ENCODE data around the gene IGDCC3.

IGDCC3 gene

DNA sequence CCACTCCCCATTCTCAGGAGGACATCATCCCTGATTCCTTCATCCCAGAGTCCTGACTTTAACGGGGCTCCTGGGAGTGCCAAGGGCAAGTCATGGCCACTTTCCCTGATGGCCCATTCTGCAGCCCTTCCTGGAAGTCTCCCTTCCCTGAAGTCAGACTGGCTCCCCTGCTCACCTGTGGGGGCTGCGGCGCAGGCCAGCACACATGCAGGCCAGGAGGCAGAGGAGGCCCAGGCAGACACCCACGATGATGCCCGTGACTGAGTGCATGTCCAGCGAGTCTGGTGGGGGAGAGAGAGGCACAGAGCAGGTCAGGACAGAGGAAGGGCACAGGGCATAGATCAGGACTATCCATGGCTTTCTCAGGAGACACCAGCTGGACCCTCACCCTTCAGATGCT is 8.6 kb upstream of the IGDCC3 start:
- DNase-seq: no peak

DNA sequence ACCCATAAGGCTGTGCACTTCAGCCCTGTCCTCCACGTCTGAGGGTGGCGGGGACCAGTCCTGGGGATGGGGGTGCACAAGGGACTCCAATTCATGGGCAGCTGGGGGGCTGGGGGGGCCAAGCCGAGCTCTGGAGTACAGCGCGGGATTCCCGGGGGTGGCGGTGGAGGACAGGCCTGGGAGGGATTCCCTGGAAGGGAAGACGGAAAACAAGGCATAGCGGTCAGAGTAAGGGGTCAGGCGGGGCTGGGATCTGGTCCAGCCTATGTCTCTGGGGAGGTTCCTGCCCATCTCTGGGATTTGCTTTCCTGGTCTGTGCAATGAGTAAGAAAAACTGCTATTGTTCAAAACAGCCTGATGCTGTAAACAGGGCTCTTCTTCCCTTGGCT is 8.1 kb upstream of the IGDCC3 start:
- no peak for DNase-seq

DNA sequence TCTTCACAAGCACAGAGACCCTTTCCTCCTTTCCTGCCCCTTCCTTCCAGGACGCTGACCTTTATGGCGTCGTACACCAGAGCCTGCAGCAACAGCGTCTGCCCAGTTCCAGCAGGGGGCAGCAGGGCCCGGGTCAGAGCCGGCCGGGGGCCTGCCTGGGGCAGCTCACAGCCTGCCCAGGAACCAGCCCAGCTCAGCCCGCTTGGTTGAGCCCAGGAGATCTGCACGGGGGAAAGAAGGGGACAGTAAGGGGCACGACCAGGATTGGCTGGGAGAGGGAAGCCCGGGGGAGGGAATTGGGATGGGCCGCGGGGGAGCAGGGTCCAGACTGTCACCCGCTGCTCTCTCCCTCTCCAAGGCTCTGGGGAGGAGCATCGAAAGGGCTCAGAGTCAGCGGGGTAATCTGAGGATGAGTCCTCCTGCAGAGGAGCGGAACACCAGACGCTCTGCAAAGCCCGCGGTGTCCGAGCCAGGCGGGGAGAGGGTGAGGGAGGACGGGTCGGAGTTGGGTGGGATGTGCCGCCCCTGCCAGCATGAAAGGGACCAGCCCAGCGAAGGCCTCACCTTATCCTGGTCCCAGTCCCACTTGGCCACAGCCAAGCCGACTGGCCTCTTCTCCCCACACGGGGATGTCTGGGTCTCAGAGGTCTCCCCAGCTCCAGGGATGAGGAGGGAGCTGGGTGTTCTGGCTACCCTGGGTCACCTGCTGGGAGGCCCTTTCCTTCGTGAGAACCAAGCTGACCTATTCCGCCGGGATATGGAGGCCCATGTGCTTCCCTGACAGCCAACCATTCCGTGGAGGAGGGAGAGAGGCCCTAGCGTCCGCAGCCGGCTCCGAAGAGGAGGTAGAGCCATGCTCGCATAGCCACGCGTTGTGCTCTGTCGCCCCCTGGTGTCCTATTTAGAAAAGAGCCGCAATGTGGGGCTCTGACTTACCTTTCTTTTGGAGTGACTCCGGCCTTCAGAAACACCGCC is 7.4 kb upstream of the IGDCC3 start:
- peak; percentile 94 for DNase-seq

DNA sequence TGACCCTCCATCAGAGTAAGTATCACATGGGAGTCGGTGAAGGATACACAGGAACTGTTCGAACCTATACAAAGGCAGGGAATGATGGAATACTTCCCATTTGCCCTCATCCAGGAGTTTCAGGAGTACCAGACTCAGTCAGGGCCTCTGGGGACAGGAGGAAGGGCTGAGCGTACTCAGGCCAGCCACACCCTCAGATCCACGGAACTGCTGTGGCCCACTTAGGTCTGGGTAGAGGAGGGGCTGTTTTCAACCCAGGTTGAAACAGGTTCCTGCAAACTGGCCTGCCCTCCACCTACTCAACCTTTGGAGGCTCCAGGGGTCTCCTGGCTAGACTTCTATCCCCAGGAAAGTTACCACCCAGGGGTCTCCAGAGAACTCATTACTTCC is 6.7 kb upstream of the IGDCC3 start:
- no peak for DNase-seq

DNA sequence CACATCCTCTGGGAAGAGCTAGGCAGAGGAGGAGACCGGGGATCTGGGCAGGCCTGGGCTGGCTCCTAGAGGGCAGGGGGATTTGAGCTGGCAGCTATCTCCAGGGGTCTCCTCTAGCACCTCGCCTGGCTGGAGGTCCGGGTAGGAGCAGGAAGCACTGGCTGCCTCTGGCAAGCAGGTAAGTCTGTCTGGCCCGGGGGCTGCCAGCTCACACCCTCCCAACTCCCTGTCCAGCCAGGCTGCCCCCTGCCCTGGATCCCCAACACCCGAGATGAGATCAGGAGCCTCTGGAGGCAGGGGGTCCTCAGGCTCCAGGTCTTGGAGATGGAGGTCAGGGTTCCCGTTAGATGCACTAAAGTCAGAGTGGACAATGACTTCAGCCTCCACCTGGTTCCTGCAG is 6.2 kb upstream of the IGDCC3 start:
- DNase-seq: no peak

DNA sequence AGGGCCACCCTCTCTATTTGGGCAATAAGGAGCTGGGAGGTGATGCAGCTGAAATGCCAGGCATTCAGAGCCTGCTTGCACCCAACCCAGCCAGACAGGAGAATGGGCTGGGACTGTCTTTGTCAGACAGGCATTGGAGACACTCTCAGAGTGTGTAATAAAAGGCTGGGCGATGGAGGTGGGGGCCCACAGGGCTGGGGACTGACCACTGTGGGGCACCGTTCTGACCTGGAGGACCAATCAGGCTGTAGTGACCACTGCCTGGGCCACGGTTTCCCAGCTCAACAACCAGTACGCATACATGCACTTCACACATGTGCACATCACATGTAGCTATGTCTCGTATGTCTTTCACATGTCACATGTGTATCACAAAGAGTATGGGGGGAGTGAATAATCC is 5.7 kb upstream of the IGDCC3 start:
- DNase-seq: no peak

DNA sequence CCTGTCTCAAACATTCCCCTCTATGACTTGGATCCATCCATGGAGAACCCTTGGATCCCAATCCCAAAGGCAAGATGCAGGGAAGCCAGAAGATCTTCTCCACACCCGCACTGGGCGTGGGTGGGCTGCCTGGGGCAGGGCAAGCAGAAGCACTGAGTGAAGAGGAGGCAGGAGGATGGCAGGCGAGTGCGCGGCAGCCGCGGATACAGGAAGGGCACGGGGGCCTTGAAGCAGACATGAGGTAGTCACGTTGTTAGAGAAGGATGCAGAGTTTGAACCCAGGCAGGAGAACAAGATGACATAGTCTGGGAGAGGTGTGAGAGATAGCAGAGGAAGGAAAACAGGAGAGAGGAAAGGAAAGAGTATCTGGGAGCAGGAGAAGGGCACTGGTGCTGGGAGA is 5.1 kb upstream of the IGDCC3 start:
- DNase-seq: no peak

DNA sequence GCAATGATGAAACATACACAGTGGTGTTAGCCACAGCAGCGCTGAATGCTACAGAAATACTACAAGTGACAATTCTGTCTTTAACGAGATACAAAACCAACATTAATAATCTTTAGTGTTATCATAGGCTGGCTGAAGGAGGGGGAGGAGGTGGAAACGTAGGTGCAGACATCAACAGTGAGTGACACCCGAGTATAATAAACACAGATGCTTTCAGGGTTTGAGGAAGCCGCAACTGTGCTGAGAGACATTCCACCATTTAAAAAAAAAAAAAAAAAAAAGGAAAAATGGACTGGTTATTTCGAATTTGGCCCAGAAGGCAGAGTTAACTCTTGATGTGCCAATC is 4.3 kb upstream of the IGDCC3 start:
- DNase-seq: no peak

DNA sequence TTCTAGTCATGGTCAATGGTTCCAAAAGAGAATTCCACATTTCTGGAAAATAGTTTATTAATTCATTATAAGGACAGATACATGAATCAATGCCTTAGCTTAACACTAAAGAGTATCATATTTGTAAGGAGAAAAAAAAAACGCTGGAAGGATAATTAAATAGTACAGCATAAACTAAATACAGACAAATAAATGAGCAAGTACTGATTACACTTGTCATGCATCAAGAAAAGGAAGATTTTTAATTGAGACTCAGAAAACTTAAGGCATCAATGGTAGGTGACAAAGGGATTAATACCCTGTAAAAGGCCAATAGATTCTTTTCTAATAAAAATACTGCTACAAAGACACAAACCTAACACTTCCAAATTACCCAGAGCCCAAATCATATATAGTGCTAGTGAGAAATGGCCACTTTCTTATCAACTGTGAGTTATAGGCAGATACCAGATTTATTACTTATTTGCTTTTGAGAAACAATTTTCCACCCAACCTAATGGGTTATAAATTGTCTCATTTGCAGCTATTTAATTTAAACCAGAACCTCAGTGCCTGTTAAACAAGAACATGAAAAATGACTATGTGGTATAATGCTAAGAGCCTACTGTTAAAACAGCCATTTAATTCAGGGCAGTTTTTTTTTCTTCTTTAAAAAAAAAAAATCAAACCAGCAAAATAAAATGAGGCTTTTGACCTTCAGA is 3.8 kb upstream of the IGDCC3 start:
- DNase-seq: no peak

DNA sequence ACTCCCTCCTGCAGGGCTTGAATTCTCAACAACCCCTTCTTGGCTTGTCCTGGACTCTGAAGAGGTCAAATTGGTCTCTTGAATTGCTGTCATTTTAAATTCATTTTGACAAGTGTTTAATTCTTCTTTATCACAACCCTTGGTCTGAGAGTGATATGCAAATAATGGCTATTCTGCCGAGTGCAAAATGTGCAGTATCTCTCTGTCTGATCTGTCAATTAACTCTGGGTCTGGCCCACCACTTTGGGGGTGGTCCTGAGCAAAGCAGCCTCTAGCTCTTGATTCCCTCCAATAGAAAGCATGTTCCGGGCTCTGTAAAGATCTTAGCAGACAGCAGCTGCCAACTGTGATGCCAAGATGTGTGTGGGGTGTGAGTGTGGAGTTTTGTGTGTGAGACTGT is 2.2 kb upstream of the IGDCC3 start:
- DNase-seq: no peak

DNA sequence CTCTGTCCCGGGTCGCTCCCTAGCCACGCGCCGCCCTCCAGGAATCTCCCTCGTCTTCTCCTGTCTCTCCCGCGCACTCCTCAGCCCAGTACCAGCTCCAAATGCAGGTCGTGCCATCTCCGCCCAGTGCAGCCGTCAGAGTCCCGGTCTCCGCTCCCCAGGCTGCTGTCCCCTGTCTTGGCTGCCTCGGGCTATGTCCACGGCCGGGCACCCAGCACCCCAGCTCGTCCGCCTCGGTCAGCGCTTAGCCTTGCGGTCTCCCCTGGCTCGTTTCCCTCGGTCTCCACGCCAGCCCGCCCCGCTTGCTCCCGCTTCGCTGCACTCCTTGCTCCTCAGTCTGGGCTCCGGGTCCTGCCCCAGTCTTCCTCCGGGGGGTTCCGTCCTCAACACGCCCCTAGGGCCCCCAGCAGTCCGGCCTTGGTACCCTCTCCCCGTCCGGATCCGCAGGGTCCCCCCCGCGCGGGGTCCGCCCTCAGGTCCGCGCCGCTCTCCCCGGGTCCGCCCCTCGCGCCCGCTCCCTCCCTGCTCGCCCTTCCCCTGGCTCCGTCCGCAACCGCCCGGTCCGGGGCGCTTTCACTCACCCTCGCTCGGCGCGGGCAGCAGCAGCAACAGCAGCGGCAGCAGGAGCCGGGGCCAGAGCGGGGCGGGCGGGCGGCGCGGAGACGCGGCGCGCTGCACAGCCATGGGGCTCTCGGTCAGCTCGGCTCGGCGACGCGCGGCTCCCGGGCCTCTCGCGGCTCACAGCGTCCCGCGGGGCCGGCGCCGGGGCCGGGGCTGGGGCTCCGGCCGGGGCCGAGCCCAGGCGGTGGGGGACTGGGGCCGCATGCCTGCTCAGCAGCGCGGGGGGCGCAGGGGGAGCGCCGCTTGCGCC is 462 bp downstream of the IGDCC3 start:
- DNase-seq: peak; percentile 11

DNA sequence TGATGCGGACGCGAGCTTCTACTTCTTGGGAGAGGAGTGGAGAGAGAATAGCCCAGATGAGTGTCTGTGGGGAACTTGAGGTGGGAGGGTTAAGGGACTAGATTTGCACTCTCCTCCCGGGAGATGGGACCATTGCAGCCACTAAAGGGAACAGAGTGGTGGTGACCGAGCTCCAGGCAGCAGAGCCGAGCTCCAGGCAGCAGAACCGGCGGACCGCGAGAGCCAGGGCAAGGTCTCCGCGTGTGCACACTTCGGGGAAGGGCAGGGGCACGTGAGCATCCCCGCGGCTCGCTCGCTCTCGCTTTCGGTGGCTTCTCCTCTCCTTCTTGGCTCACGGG is 1.1 kb downstream of the IGDCC3 start:
- DNase-seq: peak; percentile 15

DNA sequence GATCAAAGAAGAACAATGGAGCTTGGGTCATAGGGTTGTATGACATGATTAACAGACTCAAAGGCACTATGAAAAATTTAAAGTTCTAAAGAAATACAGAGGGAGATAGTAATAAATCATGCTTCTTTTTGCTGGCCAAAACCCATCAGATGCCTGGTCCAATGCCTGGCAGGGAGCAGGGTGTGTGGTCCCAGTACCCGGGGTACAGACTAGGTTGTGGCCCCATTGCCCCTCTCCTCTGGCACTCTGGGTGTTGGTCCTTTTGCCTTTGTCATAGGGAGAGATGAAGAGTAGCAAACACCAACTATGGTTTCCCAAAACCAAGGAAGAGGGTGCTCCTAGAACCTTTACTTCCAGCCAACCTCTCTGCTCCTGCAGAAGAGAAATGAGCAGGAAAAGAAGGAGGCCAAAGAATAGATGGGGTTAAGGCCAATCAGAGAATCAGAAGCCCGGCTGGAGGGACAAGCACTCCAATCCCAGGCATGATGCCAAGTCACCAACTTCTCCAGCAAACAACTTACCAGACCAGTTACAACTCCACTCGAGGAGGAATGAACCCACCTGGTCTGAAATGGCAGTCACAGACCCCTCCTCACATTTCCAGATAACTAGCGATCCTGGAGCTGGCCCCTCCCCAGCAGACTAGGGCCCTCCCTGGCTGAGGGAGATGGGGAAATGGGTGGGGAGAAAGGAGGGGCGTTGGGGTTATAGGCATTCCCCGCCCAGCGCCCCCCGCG is 1.8 kb downstream of the IGDCC3 start:
- DNase-seq: peak; percentile 55

DNA sequence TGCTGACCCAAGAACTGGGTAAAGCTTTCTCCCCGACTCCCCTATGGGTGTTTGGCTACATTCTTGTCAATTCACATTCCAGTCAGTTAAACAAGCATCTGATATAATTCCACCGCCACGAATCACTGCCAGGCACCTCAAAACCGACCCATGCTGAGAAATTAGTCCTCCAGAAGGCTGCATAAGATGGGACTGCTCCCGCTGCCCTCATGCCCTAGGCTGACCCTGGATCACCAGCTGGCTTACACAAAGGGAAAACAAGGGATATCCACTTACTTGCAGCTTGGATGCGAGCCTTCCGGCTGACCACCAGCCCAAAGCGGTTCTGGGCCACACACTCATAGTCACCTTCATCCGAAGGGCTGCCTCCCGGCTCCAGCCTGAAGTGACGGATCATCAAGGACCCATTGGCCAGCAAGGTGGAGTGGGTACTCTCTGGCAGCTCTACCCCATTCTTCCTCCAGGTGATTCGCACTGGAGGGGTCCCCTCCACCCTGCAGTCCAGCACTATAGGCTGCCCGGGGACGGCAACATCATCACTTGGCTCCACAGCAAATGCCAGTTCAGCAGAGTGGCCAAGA is 2.9 kb downstream of the IGDCC3 start:
- no peak for DNase-seq

DNA sequence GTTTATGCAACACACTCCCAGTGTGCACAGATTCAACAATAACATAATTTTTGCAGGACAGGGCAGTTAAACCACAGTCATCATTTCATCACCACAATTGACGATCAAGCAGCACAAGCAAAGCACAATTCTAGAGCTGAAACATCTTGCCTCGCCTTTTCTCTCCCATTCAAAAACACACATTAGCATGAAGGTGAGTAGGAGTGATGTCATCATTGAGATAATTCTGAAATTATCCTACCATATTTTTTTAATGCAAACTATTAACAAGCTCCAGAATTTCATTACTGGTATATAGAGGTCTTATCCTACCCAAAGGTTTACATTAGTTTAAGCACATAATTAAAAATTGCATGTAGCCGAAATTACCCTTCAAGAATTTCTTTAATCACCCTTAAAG is 3.5 kb downstream of the IGDCC3 start:
- no peak for DNase-seq

DNA sequence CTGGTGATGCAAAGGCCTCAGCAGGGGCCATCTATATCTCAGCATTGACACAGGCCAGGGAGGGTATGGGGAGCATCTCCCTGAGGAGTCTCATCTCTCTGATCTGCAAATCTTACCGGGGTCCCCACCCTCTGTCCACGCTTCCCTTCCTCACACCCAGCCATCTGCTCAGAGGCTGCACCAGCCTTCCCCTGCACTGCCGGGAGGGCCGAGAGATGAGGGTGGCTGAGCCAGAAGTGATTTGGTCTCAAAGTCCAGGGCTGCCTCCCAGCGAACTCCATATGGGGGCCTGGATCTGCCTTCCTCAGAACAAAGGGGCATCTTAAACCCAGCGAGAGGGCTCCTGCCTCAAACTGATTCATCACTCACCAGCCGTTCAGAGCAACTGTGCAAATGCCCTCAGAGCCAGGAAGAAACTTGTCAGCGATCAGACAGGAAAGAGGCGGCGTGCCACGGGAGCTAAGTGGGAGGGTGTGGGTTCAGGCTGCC is 4.6 kb downstream of the IGDCC3 start:
- no peak for DNase-seq

DNA sequence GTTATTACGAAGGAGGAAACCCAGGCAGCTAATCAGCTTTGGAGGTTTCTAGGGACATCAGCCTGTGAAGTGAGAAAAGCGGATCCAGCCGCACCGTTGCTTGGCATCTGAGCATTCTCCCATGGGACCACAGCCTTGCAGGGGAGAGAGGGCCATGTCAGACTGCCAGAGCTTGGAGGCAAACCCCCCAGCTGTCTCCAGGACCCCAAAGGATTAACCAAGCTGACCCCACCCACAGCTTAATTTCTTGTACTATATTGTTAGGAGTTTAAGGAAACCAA is 5.1 kb downstream of the IGDCC3 start:
- no peak for DNase-seq

DNA sequence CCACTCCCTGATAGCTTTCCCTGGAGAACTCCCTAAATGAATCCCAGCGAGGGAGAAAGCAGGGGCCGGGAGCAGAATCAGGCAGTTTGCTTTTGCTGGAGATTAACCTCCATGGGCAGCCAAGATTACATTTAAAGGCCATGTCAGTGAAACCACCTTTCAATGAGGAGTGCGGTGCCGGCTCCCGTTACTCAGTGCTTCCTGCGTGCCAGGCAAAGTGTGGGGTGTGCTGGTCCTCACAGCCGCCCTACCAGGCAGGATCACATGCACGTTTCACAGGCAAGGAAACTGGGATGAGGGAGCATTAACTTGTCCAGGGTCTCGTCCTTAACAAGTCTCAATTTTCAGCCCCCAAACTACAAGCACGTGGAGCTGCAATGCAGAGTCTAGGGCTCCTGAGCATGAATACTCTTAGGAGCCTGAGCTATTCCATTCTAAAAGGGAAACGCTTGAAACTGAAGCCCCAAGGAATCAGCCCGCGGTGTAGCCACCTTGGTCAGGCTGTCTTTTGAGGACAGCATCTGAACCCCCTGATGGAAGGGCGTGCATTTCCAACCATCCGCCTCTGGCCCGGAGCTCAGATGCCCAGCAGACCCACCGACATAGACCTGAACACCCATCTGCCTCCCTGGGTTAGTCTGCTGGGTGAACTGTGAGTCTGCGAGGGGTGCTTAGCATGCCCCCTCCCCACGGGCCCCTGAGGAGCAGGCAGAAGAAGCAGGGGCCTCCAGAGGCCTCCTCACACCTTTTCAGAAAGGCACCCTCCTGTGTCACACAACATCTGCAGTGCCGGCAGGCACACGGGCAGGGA is 5.6 kb downstream of the IGDCC3 start:
- DNase-seq: no peak

DNA sequence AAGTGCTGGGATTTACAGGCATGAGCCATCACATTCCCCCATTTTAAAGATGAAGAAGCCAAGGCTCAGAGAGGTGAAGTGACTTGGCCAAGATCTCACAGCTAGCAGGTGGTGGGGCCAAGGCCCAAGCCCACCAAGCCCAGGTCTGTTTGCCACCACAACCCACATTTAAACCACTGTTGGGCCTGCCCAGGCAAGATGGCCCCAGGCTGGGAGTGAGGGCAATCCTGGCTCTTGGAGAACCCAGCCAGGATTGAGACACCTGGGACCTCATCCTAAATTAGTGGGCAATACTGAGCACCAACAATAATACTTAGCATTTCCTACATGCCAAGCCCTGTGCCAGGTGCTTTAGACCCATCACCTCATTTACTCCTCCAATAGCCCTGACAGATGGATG is 6.9 kb downstream of the IGDCC3 start:
- no peak for DNase-seq

DNA sequence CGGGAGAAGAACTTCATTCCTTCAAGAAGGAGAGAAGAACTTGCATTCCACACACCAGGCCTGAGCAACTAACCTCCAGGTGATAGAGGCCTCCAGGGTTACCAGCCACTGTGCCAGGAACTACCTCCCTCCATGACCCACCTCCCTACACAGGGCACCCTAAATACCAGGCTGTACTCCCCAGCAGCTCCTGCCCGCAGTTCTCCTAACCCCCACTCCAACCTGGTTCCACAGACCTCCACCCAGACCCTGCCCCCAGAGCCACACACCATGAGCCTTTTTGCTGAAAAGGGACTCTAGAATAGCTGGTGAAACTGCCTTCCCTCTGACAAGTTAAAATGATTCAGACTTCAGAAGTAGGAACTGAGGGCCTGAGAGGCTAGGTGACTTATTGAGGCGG is 8.2 kb downstream of the IGDCC3 start:
- DNase-seq: no peak

DNA sequence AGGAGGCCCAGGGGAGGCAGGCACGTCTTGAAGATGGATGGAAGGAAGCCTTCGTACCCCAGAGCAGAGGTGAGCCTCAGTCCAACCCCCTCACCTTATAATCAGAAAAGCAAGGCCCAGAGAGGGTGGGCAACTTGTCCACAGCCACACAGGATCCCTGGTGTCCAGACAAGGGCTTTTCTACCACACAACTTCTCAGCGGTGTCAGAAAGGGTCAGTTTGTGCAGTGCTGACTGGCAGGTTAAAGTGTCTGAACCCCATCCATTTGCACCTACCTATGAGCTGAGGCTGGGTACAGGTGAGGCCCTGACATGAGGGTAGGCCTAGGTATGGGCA is 8.6 kb downstream of the IGDCC3 start:
- no peak for DNase-seq

All from NCI-H1105 (cell line).